ENCODE results near the gene EZH1. TPM values are rescaled to one million over a fixed set of nuclear protein-coding genes. Genes with fewer than 3 reads are reported as not detected.
A peak's percentile ranks its signal among the peaks of the same experiment; 100 is the strongest.

Gene EZH1
- total RNA-seq, 2 experiments from 2014 or later, result 52.6 to 54.0 TPM

DNA sequence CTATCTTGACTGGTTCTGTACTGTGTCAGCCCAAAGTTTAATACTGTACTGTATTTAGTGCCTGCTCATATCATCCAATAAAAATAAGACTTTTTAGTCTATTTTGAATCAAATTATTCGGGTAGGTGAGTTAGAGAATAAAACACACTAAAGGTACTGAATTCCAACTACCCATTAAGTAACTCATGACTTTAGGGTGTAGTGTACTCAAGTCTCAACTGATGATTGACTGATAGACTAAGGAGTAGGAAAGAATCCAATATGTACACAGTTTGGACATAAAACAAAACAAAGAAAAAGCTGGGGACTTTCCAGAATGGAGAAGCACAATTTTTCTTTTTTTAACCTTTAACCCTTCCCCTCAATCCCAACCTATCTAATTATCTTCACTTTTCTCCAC, 4.1 kb downstream of the EZH1 start:
- no peak overlapping the region for H3K27ac Mint-ChIP-seq
- H3K9me3 Mint-ChIP-seq, result no peaks in the 10 kb centered on the region
- H3K36me3 Mint-ChIP-seq (ENCODE audit: low read depth), result peaks cover 9% of the 10 kb centered on the region
- ChIA-PET POLR2A (no interaction called here), CTCF (no interaction called here)
- H3K4me3 Mint-ChIP-seq, result no peak overlapping the region
- no peak for DNase-seq
- H3K4me1 Mint-ChIP-seq, result peaks cover 21% of the 10 kb centered on the region
- H3K27me3 Mint-ChIP-seq, result peaks cover 6% of the 10 kb centered on the region

GRCh38 chr17:42725143-42725542, 19.7 kb downstream of the EZH1 start:
- POLR2A ChIA-PET, result no interaction called here
- Mint-ChIP-seq H3K27ac (no peak overlapping the region), H3K9me3 (no peaks in the 10 kb centered on the region), H3K36me3 (ENCODE audit: low read depth) (peaks cover 30% of the 10 kb centered on the region), H3K4me3 (no peak overlapping the region), H3K4me1 (no peaks in the 10 kb centered on the region), H3K27me3 (no peaks in the 10 kb centered on the region)
- CTCF ChIA-PET, result interaction anchor here (0.7 to 1.1 kb wide), 2 partner anchors 9 to 26 kb away, joined by 3 to 4 read pairs; no protein-coding TSS in a partner anchor
- DNase-seq, result no peak

- ChIA-PET POLR2A (no interaction called here), CTCF (no interaction called here)
- Mint-ChIP-seq H3K9me3 (no peaks in the 10 kb centered on the region), H3K27me3 (no peaks in the 10 kb centered on the region), H3K36me3 (ENCODE audit: low read depth) (peaks cover 36% of the 10 kb centered on the region), H3K4me3 (no peak overlapping the region), H3K4me1 (no peaks in the 10 kb centered on the region), H3K27ac (no peak overlapping the region)
- no peak for DNase-seq
Measured at GRCh38 chr17:42723636-42724035, 21.2 kb downstream of the EZH1 start.

DNA sequence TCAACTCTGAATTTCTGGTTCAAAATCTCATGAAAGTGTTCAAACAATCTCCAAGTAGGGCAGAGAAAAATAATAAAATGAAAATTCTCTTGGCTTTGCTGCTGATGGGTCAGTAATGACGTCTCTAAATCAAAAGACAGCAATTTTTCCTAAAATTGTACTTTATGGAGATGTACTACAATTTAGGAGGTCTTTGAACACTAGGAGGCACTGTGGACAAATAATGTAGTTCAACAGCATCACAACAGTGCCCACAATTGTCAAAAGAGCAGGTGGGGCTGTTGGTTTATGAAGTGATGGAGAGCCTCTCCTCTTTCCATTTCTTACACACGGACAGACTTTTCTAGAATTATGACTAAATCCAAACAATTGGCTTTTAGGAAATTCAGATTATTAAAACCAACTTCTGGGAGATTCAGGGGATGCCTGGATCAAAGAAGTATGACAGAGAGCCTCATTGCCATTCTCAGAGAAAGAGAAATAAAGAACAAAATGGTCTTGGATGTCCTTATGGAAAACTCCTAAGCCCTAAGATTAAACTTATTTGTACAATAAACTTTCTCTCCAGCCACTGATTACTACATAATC, 23.8 kb downstream of the EZH1 start:
- H3K4me1 Mint-ChIP-seq, result no peaks in the 10 kb centered on the region
- ChIA-PET CTCF (no interaction called here), POLR2A (no interaction called here)
- no peaks in the 10 kb centered on the region for H3K9me3 Mint-ChIP-seq
- peak; percentile 65 for DNase-seq
- H3K27me3 Mint-ChIP-seq, result no peaks in the 10 kb centered on the region
- H3K4me3 Mint-ChIP-seq, result no peak overlapping the region
- no peak overlapping the region for H3K27ac Mint-ChIP-seq
- H3K36me3 Mint-ChIP-seq (ENCODE audit: low read depth), result peaks cover 53% of the 10 kb centered on the region

GRCh38 chr17:42709561-42709960, 35.3 kb downstream of the EZH1 start:
- no peak for DNase-seq
- Mint-ChIP-seq H3K4me1 (peaks cover 33% of the 10 kb centered on the region), H3K9me3 (no peaks in the 10 kb centered on the region), H3K27ac (no peak overlapping the region), H3K4me3 (no peak overlapping the region), H3K27me3 (no peaks in the 10 kb centered on the region), H3K36me3 (ENCODE audit: low read depth) (peaks cover 79% of the 10 kb centered on the region)
- ChIA-PET CTCF (interaction anchor here (0.7 to 1.0 kb wide), 2 partner anchors 11 to 30 kb away, joined by 3 read pairs; no protein-coding TSS in a partner anchor), POLR2A (no interaction called here)

- ChIA-PET POLR2A (interaction anchor here (0.5 kb wide), 1 partner anchor 130 kb away, joined by 6 read pairs; no protein-coding TSS in a partner anchor), CTCF (interaction anchor here (0.8 to 1.3 kb wide), 3 partner anchors 10 to 289 kb away, joined by 3 read pairs; partner anchors contain the start of gene RPL27)
- Mint-ChIP-seq H3K9me3 (no peaks in the 10 kb centered on the region), H3K36me3 (ENCODE audit: low read depth) (peaks cover 84% of the 10 kb centered on the region), H3K27me3 (no peaks in the 10 kb centered on the region), H3K4me1 (peaks cover 35% of the 10 kb centered on the region), H3K27ac (no peak overlapping the region), H3K4me3 (no peak overlapping the region)
- DNase-seq, result no peak
Measured at GRCh38 chr17:42708588-42708987, 36.3 kb downstream of the EZH1 start.

- Mint-ChIP-seq H3K27me3 (no peaks in the 10 kb centered on the region), H3K9me3 (no peaks in the 10 kb centered on the region), H3K4me1 (peaks cover 35% of the 10 kb centered on the region), H3K27ac (no peak overlapping the region), H3K4me3 (no peak overlapping the region), H3K36me3 (ENCODE audit: low read depth) (peaks cover 88% of the 10 kb centered on the region)
- ChIA-PET CTCF (no interaction called here), POLR2A (no interaction called here)
- peak; percentile 64 for DNase-seq
Measured at GRCh38 chr17:42706732-42707131, 38.1 kb downstream of the EZH1 start.

DNA sequence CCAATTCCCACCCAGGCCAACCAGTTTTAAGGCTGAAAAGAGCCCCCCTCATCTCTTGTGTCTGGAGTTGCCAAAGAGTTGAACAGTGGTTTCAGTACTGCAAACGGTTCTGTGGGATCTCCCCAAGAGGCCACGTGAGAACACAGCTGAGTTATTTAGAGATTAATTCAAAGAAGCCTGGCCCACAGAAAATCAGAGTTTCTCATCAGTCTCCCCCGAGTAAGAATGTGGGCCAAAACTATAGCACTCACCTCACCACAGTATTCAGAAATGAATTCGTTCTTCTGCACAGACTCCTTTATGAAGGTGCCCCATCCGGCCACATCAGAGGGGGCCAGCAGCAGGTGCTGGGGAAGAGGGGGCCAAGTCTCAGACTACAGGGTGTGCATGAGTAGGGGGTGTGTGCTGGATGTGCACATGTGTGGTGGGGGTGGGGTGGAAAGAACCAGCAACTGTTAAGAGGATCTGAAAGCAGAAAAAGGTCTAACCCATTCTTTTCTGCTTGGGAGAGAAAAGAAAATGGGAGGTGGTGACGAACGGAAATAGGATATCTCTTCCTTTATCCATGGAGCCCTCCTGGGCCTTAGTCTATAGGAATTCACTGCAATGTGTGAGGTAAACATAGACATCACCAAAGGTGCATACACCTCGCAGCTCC, 39.9 kb downstream of the EZH1 start:
- Mint-ChIP-seq H3K27ac (peak overlapping the region; percentile 52), H3K9me3 (no peaks in the 10 kb centered on the region), H3K4me3 (no peak overlapping the region), H3K4me1 (peaks cover 35% of the 10 kb centered on the region), H3K27me3 (no peaks in the 10 kb centered on the region), H3K36me3 (ENCODE audit: low read depth) (peaks cover 73% of the 10 kb centered on the region)
- ChIA-PET CTCF (interaction anchor here (0.6 to 1.0 kb wide), 3 partner anchors 45 to 59 kb away, joined by 3 to 5 read pairs (median 4); no protein-coding TSS in a partner anchor), POLR2A (no interaction called here)
- no peak for DNase-seq

DNA sequence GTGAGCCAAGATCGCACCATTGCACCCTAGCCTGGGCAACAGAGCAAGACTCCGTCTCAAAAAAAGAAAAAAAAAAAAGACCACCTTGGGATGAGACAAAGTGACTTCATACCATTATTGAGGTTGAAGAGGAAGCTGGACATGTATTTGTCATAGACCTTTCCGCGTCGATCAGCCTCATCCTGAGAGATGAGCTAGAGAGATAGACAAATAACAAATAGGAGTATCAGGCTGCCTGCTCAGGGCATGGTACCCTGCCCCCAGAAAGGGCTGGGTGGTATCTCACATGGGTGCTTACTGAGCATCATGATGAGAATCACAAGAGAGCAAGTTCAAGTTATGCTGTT, 40.4 kb downstream of the EZH1 start:
- ChIA-PET POLR2A (no interaction called here), CTCF (interaction anchor here (0.6 to 1.0 kb wide), 3 partner anchors 46 to 59 kb away, joined by 3 to 5 read pairs (median 4); no protein-coding TSS in a partner anchor)
- no peak for DNase-seq
- H3K4me3 Mint-ChIP-seq, result no peak overlapping the region
- peaks cover 69% of the 10 kb centered on the region for H3K36me3 Mint-ChIP-seq (ENCODE audit: low read depth)
- no peak overlapping the region for H3K27ac Mint-ChIP-seq
- H3K27me3 Mint-ChIP-seq, result peaks cover under 1% of the 10 kb centered on the region
- peaks cover 35% of the 10 kb centered on the region for H3K4me1 Mint-ChIP-seq
- H3K9me3 Mint-ChIP-seq, result no peaks in the 10 kb centered on the region

- ChIA-PET POLR2A (no interaction called here), CTCF (interaction anchor here (1.0 to 1.9 kb wide), 3 partner anchors 12 to 124 kb away, joined by 3 to 5 read pairs (median 4); partner anchors contain the start of gene PSMC3IP)
- Mint-ChIP-seq H3K27me3 (peaks cover 2% of the 10 kb centered on the region), H3K9me3 (no peaks in the 10 kb centered on the region), H3K36me3 (ENCODE audit: low read depth) (peaks cover 49% of the 10 kb centered on the region), H3K4me3 (no peak overlapping the region), H3K27ac (no peak overlapping the region), H3K4me1 (peaks cover 28% of the 10 kb centered on the region)
- DNase-seq, result no peak
Measured at GRCh38 chr17:42702446-42702845, 42.4 kb downstream of the EZH1 start.

DNA sequence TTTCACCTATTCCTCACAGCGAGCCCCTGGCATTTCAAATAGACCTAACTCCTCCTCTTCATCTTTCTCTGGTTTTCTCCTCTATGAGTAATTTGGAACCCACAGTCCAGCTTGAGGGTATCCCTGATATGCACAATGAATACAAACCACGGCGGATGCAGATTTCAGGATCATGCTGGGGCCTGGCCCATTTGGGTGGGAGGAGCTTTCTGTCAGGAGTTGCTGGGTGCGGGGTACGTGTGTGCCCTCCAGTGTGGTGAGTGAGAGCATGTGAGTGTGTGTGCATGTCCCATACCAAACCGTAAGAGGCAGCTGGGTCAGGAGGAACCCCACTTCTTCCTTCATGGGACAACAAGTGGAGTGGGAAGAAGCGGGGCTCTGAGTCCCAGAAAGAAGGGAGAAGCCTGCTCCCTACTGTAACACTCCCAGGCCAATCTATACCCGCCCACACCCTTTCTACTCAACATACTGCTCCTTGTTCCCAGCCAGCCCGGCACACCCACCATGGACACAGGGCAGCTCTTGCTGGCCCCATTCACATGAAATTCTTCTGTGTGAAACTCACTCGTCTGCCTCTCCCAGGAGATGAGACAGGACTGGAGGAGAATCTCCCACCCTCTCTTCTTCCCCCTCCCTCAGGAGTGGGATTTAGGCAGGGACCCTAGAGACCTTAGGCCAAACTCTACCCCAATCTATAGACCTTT, 44.1 kb downstream of the EZH1 start:
- Mint-ChIP-seq H3K9me3 (no peaks in the 10 kb centered on the region), H3K36me3 (ENCODE audit: low read depth) (peaks cover 40% of the 10 kb centered on the region), H3K4me3 (no peak overlapping the region), H3K27ac (no peak overlapping the region), H3K27me3 (peaks cover 2% of the 10 kb centered on the region), H3K4me1 (peaks cover 14% of the 10 kb centered on the region)
- ChIA-PET CTCF (no interaction called here), POLR2A (no interaction called here)
- DNase-seq, result no peak

GRCh38 chr17:42699415-42699740, 45.5 kb downstream of the EZH1 start:
- CTCF ChIA-PET, result no interaction called here
- POLR2A ChIA-PET, result no interaction called here
- H3K9me3 Mint-ChIP-seq, result no peaks in the 10 kb centered on the region

DNA sequence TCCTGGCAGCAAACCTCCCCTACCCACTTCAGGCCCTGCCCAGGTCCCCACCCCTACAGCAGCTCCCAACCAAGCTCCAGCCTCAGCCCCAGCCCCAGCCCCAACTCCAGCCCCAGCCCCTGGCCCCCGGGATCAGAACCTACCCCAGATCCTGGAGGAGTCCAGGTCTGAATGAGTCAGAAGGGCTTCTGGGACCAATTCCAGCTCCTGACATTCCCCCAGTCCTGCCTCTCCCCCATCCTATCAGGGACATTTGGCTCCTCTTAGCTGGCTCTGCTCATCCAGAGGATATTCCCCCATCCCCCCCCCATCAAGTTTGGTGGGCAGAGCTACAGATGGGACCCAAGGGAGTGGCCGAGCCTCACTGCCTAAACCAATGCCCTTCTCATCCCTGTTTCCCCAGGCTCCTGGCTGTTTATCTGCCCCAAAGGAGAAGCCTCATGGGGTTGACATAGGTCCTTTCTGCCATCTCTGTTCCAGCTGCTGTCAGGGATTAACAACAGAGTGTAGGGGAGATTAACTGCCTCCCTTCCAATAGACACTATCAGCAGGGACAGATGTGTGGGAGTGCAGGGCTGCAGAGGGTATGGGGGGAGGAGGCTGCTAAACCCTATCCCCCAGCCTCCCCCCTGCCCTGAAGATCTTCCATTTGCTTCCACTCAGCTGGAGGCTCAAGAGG, 46.0 kb downstream of the EZH1 start:
- no peaks in the 10 kb centered on the region for H3K4me1 Mint-ChIP-seq
- peaks cover 2% of the 10 kb centered on the region for H3K27me3 Mint-ChIP-seq
- no peak overlapping the region for H3K4me3 Mint-ChIP-seq
- DNase-seq, result no peak
- no peak overlapping the region for H3K27ac Mint-ChIP-seq
- CTCF ChIA-PET, result interaction anchor here (0.5 to 1.8 kb wide), 4 partner anchors 10 to 35 kb away, joined by 3 to 5 read pairs (median 3); partner anchors contain the start of gene CCR10
- POLR2A ChIA-PET, result no interaction called here
- no peaks in the 10 kb centered on the region for H3K9me3 Mint-ChIP-seq
- peaks cover 23% of the 10 kb centered on the region for H3K36me3 Mint-ChIP-seq (ENCODE audit: low read depth)

More at GRCh38 chr17:42699415-42699740, 45.5 kb downstream of the EZH1 start:
- no peak overlapping the region for H3K4me3 Mint-ChIP-seq
- no peak for DNase-seq
- H3K36me3 Mint-ChIP-seq (ENCODE audit: low read depth), result peaks cover 28% of the 10 kb centered on the region
- no peaks in the 10 kb centered on the region for H3K4me1 Mint-ChIP-seq
- no peak overlapping the region for H3K27ac Mint-ChIP-seq
- peaks cover 2% of the 10 kb centered on the region for H3K27me3 Mint-ChIP-seq

Measured in activated CD4-positive, alpha-beta T cell treated with anti-CD3 and anti-CD28 coated beads, Interleukin-2, amount 10 ng/mL, durations not matched to agents 7 days and 5 days (primary cell).